SIG-M5 (cell line): Measurements from ENCODE around the gene CFAP73.
"Not testable (repeated sequence)": the region's sequence is repeated elsewhere in the genome, so short reads cannot be mapped to it uniquely, and the experiment has no call there.

Experiments used
- DNase-seq: peaks from one replicate; lab custom pipeline; 2025; lab: John Stamatoyannopoulos, UW

The CFAP73 gene

DNA sequence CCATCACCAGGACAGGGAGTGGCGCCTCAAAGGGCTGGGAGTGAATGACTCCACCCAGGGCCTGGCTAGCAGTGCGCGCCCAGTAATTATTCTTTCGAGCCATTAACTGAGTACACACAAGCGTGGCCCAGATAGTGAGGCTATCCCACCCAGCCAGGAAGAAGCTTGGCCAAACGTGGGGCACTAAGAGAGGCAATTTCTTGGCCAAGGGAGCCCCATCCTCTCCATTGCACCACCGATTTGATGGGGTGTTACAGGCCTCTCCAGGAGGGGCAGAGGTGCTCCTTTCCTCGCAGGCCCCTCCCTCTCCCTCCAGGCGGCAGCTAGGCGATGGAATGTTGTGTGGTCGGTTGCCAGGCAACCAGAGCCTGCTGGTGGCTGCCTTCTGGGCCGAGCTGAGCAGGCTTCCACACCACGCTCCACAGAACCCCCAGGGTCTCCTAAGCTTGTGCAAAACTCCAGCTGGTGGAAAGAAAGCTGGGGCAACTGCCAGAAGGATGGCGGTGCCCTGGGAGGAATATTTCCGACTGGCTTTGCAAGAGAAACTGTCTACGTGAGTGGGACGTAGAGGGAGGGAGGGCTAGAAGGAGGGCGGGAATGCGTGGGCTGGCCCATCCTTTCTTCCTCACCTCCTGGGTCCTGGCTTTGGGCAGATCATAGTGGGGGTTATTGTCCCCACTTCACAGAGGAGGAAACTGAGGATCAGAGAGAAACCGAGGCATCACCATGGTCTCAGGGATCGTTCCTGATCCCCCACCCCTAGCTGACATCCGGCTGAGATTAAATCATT lies at the start of gene CFAP73:
CFAP73 (plus strand) TSS at position 364 of the 790 bp plus-strand sequence; CDS start at position 498, 134 bp downstream.
- DNase-seq = no peak

DNA sequence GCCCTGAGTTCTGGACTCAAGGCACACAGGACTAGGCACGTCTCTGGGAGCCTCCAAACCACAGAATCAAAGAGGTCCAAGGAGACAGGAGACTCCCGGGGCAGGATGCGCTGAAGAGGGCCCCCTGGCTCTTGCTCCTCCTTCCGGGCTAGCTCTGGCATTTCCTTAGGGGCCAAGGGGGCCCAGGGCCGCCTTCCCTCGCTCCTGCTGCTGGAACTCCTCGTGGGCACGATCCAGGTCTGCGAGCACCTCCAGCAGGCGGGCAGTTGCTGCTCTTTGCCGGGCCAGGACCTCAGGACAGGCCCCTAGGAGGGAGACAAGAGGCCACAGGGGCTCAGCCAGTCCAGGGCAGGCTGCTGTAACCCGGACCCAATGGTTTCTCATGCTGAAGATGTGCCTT lies 49.8 kb upstream of the CFAP73 start:
- no peak for DNase-seq

DNA sequence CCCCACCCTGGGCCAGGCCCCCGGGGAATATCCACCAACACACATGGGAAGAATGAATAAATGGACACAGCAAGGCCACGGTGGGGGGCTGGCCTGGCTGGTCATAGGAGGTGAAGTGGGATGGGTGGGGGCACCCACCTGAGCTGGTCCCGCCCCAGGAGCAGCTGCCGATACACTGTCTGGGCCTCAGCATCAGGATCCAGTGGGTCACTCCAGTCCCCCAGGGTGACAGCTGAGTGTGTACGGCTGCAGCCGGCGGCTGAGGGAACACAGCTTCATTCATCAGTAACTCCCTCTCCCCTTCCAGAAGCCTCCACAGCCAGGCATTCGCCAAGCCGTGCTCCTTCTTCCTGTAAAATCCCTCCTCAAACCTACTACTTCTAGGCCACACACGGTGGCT lies 47.8 kb upstream of the CFAP73 start:
- DNase-seq = no peak

DNA sequence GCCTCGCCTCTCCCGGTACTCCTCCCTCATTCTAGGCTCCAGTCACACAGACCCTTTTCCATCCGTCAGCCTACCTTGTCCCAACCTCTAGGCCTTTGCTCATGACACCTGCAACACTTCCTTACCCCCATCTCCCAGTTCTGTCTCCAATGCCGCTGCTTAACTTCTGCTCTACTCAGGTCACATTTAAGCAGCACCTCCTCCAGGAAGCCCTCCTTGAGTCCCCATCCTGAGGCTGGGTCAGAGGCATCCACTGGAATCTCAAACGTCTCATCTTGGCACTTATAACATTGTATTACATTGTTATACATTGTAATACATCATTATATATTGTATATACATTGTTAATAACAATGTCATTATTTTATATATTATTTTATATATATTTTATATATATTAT lies 46.7 kb upstream of the CFAP73 start:
- DNase-seq = no peak

DNA sequence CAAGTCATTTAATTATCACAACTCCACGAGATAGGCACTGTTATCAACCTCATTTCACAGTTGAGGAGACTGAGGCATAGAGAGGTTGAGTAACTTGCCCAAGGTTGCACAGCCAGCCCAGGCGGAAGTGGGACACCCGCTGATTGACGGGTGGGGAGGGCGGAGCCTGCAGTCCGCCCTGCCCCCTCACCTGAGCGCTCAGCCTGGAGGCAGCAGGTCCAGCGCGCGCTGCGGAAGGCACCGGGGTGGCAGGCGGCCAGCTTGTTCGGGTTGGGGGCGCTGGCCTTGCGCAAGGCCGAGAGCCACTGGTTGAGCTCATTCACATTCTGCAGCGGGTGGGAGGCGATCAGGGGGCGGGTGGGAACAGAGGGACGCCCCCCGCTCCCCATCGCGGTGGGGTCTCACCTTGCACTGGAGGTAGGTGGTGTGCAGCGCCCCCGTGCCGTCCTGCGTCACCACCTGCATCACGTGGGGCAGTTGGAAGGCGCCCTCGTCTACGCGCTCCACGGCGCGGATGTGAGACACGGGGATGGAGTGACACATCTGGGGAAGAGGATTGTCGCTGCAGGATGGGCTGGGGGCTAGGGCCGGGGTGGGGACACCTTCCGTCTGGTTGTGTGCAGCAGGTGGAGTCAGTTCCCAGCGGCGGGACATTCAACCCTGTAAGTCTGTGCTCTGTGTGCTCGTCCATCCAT lies 45.6 kb upstream of the CFAP73 start:
- no peak for DNase-seq

DNA sequence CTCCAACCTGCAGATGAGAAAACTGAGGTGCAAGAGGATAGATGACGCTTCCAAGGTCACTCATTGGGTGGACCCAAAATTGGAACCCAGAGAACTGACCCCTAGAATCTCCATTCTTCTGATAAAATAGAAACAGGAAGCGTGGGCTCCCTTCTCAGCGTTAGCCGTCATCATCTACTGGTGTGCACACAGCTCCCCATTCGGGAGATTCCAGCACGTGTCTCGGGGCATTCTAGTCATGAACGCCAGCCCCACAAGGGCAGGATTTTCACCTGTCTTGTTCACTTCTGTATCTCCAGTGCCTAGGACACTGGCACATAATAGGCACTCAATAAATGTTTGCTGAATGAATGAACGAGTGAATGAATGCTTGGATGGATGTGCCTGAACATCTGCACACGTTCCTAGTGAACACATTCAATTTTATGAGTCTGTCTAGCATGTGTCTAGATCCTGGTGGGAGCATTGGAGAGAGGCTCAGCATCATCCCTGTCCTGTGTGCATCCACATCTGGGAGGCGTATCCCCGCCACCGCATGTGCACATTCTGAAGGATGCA lies 44.5 kb upstream of the CFAP73 start:
- no peak for DNase-seq

DNA sequence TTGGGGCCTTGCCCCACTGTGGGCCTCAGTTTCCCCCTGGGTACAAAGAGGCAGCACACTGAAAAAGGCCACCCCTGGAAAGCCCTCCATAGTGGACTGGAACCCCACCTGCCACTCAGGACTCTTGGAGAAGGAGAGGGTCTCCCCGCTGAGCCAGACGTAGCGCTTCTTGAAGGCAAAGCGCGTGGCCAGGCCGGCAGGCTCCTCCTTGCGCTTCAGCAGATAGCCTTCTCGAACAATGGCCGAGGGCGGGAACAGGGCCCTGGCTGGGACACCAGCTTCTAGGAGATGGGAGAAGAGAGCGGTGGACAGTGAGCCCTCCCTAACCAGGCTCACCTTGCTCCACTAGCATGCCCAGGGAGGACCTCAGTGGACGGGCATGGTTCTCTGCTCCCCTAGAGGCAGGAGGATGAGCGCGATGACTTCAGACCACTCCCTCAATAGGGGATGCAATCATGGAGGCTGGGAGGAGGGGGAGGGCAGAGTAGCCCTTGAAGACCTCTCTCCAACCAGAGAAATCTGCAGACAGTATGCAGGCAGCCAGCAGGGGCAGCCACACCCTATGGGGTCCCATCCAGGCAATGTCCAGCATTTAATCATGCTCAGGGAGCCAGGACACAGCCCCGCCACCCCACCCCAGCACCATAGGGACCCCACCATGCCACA lies 43.8 kb upstream of the CFAP73 start:
- no peak for DNase-seq

DNA sequence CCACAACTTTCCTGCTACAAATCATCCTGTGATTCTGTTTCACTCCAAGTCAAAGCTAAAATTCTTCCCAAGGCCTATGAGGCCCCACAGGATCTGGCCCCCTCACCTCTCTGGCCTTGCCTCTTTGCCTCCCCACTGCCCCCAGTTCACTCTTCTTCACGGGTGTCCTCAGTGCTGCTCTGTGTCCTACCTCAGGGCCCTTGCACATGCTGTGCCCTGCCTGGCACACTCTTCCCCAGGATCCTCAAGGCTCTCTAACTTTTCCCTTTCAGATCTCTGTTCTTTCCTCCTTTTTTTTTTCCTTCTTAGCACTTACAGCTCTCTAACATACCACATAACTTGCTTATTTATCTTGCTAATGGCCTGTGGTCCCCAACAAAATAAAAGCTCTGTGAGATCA lies 43.2 kb upstream of the CFAP73 start:
- DNase-seq = no peak

DNA sequence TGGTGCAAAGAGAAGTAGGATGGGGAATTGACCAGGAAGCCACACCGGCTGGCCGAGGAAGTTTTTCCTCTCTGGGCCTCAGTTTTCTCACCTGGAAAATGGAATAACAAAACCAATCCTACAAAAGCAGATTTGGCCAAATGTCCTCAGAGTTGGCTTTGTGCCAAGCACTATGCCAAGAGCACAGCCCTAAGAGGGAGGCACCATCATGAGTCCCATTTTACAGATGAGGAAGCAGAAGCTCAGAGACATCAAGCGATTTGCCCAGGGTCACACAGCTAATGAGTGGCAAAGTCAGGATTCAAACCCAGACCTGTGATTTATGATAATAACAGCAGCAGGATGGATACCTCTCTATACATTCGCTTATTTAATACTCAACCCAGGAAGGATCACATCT lies 41.2 kb upstream of the CFAP73 start:
- DNase-seq = no peak

DNA sequence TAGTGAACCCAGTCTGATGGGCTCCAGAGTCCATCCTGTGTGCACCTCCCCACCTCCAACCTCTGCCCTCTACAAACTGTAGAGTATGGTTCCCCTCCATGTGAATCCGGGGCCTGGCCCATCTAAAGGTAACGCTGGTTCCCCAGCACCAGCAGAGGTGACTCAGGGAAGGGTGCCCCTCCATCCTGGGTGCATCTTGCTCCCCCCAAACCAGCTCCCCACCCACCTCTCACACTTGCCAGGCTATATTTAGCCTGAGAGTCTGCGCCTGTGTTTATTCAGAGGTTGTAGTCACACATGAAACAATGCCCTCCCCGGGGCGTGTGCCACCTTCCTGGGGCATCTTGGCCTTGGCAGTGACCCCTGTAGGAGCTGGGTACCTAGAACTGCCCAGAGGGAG lies 40.2 kb upstream of the CFAP73 start:
- DNase-seq = no peak

DNA sequence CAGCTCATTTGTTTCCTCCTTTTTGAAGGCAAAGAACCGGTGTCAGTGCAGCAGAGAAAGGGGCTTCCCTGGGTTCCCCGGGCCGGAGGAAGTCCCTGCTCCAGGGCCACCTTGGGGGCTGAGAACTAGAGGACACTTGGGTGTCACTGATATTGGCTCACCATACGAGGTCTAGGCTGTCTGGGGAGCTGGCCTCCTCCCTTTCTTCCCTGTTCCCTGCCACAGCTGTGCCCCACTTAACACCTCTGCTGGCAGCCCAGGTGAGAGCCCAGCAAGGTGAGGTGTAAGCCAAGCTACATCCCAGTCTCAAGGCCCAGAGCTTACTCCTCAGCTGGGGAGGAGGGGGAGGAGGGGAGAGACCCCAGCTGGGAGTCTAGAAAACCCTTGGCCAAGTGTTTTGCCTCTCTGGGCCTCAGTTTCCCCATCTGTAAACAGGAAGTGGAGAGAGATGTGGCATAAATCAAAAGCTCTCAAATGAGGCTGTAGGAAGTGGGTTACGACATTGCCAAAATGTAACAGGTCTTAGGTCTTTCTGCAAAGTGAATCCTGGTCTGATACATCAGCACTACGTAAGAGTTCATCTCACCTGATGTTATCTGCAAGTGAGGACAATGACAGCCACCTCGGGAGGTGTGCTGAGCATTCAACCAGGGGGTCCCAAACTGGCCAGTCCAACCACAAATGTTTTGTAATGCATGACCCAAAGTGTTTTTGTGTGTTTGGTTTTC lies 39.5 kb upstream of the CFAP73 start:
- DNase-seq = no peak

DNA sequence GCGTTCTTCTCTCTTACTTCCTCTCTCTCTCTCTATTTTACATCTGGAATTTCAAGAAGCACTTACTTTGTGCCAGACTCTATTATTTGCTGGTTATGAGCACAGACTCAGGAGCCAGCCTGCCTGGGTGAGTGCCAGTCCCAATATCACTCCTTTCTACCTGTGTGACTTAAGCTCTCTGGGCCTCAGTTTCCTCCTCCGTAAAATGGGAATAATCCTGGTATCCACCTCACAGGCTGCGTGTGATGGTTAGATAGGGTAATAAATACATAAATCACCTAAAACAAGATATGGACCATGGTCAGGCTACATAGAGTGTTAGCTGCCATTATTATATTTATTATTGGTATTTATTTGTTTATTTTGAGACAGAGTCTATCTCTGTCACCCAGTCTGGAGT lies 38.3 kb upstream of the CFAP73 start:
- no peak for DNase-seq

DNA sequence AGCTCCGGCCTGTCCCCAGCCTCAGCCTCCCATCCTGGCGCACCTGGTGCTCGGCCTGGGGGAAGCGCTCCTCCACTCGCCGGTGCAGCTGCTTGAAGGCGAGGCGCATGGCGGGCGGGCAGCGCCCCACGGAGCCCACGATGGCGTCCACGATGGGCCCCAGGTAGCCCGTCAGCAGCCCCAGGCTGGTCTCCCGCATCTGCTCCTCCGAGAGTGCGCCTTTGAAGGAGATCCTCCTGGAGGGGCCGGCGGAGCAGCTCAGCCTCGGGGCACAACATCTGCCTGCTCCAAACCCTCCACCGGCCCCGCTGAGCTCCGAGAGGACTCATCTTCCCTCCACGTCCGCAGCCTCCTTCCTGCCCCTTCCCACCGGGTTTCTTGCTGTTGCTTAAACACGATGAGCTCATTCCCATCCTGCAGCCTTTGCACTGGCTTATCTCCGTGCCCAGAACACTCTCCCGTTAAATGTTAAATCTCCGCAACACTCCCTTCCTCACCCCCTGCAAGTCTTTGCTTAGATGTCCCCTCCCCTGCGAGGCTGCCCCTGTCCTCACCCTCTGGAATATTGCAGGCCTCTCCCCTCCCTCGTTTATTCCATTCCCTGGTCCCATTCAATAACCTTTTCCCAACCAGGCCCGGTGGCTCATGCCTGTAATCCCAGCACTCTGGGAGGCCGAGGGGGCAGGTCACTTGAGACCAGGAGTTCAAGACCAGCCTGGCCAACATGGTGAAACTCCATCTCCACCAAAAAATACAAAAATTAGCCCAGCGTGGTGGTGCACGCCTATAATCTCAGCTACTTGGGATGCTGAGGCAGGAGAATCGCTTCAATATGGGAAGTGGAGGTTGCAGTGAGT lies 37.3 kb upstream of the CFAP73 start:
- no peak for DNase-seq

DNA sequence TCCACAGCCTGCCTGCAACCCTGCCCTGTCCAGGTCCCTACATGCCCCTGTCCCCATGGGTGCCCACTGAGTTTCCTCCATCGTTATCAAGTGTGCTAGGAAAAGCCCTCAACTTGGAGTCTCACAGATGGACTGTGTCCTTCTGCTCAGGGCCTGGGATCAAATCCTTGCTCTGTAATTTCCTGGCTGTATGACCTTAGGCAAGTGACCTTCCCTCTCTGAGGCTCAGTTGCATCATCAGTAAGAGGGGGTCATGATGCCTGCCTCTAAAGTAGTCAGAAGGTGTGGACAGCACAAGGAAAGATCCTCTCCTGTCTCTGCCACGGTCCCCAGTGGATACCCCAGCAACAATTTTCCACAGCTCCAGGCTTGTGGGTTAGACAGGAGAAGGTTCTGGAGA lies 36.1 kb upstream of the CFAP73 start:
- DNase-seq = no peak

DNA sequence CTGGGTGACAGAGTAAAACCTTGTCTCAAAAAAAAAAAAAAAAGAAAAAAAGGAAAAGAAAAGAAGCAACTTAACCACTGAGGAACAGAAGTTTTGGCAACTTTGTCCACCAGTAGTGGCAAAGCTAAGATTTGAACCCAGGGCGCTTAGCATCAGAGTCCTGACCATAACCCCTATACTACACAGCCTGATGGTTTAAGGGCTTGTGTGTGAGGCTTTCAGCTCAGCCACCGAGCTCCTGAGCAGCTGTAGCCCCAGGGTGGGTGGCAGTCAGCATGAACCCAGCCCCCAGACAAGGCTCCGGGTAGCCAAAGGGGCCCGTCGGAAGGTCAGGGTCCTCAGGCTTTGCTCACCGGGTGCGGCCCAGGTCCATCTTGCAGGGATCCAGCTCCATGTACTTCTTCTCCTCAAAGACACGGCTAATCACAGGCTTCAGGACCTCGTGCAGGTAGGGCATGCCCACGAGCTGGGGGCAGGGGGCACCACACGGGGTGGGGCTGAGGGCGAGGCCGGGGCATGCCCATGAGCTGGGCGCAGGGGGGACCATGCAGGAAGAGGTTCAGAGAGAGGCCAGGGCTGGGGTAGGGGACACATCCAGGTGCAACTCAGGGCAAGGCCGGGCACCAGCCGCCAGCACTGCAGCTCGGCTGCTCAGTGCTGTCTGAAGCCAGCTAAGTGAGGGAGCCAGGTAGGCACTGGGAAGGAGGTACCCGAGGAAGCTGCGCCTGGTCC lies 34.9 kb upstream of the CFAP73 start:
- no peak for DNase-seq

DNA sequence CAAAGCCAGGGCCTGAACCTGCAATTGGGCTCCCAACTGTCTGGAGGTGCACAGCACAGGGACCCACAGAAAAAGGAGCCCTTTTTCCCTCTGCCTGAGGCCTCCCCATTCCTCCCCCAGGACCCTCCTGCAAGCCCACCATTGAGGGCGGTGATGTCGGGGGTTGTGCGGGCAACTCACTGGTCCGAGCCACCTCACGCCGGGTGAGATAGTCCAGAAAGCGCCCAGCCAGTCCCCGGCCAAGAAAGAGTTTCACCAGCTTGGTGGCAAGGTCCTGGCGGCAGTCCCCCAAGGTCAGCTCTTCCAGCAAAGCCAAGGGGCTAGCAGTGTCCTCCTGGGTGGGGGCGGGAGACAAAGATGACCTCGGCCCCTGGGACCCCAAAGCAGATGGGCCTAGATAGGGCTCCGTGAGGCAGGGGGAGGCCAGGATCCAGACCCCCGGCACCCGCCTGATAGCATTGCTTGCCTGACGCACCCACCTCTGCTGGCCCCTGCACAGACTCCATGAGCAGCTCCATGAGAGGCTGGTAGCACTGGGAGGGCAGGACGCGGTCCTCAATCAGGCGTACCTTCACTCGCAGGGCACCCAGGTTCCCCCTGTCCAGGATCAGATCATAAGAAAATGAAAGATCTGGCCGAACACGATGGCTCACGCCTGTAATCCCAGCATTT lies 33.9 kb upstream of the CFAP73 start:
- DNase-seq = no peak

DNA sequence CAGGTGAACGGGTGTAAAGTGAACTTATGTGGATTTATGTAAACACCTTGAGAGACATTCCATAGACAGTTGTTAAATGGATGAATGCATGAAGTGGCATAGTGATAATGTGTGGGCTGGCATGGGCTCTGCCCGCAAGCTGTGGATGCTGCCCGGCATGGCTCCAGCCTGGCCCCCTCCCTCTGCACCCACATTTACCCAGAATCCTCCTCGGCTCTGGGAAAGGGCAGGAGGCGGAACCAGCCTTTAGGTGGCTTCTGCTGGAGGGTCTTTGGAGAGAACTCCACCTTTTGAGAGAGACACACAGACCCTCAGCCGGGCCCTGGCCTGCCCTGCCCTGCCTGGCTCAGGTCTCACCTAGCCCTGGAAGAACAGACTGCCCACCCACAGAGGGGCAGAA lies 32.6 kb upstream of the CFAP73 start:
- DNase-seq = no peak

DNA sequence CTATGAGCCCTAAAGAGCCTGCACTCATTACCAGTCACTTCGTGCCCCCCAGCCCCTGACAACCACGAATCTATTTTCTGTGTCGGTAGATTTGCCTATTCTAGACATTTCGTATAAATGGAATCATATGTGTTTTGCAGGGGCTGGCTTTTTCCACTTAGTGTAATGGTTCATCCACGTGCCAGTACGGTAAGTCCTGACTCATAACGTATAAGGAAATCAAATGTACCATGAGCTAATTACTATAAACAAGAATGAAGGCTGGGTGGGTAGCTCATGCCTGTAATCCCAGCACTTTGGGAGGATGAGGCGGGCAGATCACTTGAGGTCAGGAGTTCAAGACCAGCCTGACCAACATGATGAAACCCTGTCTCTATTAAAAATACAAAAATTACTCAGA lies 31.8 kb upstream of the CFAP73 start:
- not testable (repeated sequence) for DNase-seq

DNA sequence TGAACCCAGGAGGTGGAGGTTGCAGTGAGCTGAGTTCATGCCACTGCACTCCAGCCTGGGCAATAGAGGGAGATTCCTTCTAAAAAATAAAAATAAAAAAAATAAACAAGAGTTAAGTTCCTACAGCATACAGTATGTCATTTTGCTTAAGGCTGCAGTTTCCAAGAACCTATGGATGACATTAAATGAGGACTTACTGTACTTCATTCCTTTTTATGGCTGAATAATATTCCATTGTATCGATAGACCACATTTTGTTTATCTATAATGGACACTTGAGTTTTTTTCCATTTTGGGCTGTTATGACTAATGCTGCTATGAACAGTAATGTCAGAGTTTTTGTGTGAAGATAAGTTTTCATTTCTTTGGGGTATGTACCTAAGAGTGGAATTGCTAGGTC lies 31.4 kb upstream of the CFAP73 start:
- DNase-seq = no peak
